ENCODE measurements around the gene SEH1L.
A peak's percentile ranks its signal among the peaks of the same experiment; 100 is the strongest.
"Not testable (repeated sequence)": the region's sequence is repeated elsewhere in the genome, so short reads cannot be mapped to it uniquely, and the experiment has no call there.

SEH1L gene

GRCh38 chr18:12947285-12948049 is at the start of gene SEH1L:
Gene SEH1L (plus strand): TSS chr18:12948011. CDS start chr18:12948122, 111 bp downstream.
- peak within 1 kb of the TSS; percentile 90 for H3K4me3 ChIP-seq (ENCODE audit: low read length)
- no peak for TF ChIP-seq ZNF274 (IDR thresholded peaks at IDR 0.05; ENCODE audit: low read depth, low read length)

- not testable (repeated sequence) for H3K4me3 ChIP-seq (ENCODE audit: low read length)
Measured at GRCh38 chr18:12901208-12901607, 46.6 kb upstream of the SEH1L start.

GRCh38 chr18:12904012-12904516 is 43.7 kb upstream of the SEH1L start:
- H3K4me3 ChIP-seq (ENCODE audit: low read length): no peak overlapping the region
- TF ChIP-seq ZNF274 (IDR thresholded peaks at IDR 0.05; ENCODE audit: low read depth, low read length): no peak

- TF ChIP-seq ZNF274 (IDR thresholded peaks at IDR 0.05; ENCODE audit: low read depth, low read length): no peak
- no peak overlapping the region for H3K4me3 ChIP-seq (ENCODE audit: low read length)
Measured at GRCh38 chr18:12906119-12906518, 41.7 kb upstream of the SEH1L start.

GRCh38 chr18:12906773-12907172 is 41.0 kb upstream of the SEH1L start:
- H3K4me3 ChIP-seq (ENCODE audit: low read length): no peak overlapping the region
- TF ChIP-seq ZNF274 (IDR thresholded peaks at IDR 0.05; ENCODE audit: low read depth, low read length): no peak

- TF ChIP-seq ZNF274 (IDR thresholded peaks at IDR 0.05; ENCODE audit: low read depth, low read length): no peak
- H3K4me3 ChIP-seq (ENCODE audit: low read length): no peak overlapping the region
Measured at GRCh38 chr18:12907258-12907925, 40.4 kb upstream of the SEH1L start.

- no peak for TF ChIP-seq ZNF274 (IDR thresholded peaks at IDR 0.05; ENCODE audit: low read depth, low read length)
- H3K4me3 ChIP-seq (ENCODE audit: low read length): no peak overlapping the region
Measured at GRCh38 chr18:12908706-12909105, 39.1 kb upstream of the SEH1L start.

- peak overlapping the region; percentile 5; the same call in 1 of the 2 replicates for H3K4me3 ChIP-seq (ENCODE audit: low read length)
- TF ChIP-seq ZNF274 (IDR thresholded peaks at IDR 0.05; ENCODE audit: low read depth, low read length): no peak
Measured at GRCh38 chr18:12911025-12911928, 36.5 kb upstream of the SEH1L start.

GRCh38 chr18:12911929-12912703 is 35.7 kb upstream of the SEH1L start:
- H3K4me3 ChIP-seq (ENCODE audit: low read length): no peak overlapping the region
- no peak for TF ChIP-seq ZNF274 (IDR thresholded peaks at IDR 0.05; ENCODE audit: low read depth, low read length)

GRCh38 chr18:12921178-12921577 is 26.6 kb upstream of the SEH1L start:
- no peak overlapping the region for H3K4me3 ChIP-seq (ENCODE audit: low read length)
- TF ChIP-seq ZNF274 (IDR thresholded peaks at IDR 0.05; ENCODE audit: low read depth, low read length): no peak

- no peak for TF ChIP-seq ZNF274 (IDR thresholded peaks at IDR 0.05; ENCODE audit: low read depth, low read length)
Measured at GRCh38 chr18:12922266-12922665, 25.5 kb upstream of the SEH1L start.

GRCh38 chr18:12924616-12925015 is 23.2 kb upstream of the SEH1L start:
- no peak for TF ChIP-seq ZNF274 (IDR thresholded peaks at IDR 0.05; ENCODE audit: low read depth, low read length)

More at GRCh38 chr18:12922266-12922665, 25.5 kb upstream of the SEH1L start:
- H3K4me3 ChIP-seq (ENCODE audit: low read length): no peak overlapping the region

GRCh38 chr18:12928206-12928605 is 19.6 kb upstream of the SEH1L start:
- TF ChIP-seq ZNF274 (IDR thresholded peaks at IDR 0.05; ENCODE audit: low read depth, low read length): no peak
- no peak overlapping the region for H3K4me3 ChIP-seq (ENCODE audit: low read length)

More at GRCh38 chr18:12924616-12925015, 23.2 kb upstream of the SEH1L start:
- no peak overlapping the region for H3K4me3 ChIP-seq (ENCODE audit: low read length)
